Thyroid gland (tissue), 4 donors: ENCODE results near the gene PSMD11.

Source experiments
- POLR2A ChIP-seq, 2 donors: fragments of 450-650 bp; IDR thresholded peaks; one replicate each; pipeline ENCODE4 v1.6.1; 2017; ENCODE audit warnings: antibody characterized with exemption in 2 of 2, mild to moderate bottlenecking in 2 of 2, moderate library complexity in 1 of 2
- TF ChIP-seq, protein P1 (sequence below), 6 experiments: fragments of 200-600 bp in 3 of 6; fragments of 450-650 bp in 3 of 6; sonication (generic) in 3 of 6; IDR thresholded peaks; one replicate each; pipeline ENCODE4 v1.5.1; 2016 to 2019; ENCODE audit warnings: antibody characterized with exemption in 6 of 6, mild to moderate bottlenecking in 2 of 6, inconsistent platforms in 1 of 6, moderate library complexity in 1 of 6

DNA sequence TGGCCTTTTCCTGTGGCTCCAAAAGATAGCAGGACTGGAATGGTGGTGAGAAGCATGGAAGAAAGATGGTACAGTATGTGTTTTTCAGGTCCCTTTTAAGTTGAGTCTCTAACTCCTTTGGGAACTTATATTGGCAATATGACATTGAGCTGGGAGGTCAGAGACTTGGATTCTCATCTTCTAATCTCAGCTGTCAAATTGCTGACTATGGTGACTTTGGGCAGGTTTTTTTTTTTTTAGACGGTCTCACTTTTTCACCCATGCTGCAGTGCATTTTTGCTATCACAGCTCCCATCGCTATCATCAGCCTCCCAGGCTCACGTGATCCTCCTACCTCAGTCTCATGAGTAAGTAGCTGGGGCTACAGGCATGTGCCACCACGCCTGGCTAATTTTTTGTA is 27.3 kb downstream of the PSMD11 start:
- TF ChIP-seq, protein P1, sequence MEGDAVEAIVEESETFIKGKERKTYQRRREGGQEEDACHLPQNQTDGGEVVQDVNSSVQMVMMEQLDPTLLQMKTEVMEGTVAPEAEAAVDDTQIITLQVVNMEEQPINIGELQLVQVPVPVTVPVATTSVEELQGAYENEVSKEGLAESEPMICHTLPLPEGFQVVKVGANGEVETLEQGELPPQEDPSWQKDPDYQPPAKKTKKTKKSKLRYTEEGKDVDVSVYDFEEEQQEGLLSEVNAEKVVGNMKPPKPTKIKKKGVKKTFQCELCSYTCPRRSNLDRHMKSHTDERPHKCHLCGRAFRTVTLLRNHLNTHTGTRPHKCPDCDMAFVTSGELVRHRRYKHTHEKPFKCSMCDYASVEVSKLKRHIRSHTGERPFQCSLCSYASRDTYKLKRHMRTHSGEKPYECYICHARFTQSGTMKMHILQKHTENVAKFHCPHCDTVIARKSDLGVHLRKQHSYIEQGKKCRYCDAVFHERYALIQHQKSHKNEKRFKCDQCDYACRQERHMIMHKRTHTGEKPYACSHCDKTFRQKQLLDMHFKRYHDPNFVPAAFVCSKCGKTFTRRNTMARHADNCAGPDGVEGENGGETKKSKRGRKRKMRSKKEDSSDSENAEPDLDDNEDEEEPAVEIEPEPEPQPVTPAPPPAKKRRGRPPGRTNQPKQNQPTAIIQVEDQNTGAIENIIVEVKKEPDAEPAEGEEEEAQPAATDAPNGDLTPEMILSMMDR (IDR thresholded peaks at IDR 0.05): no peak
- no peak for TF ChIP-seq POLR2A (IDR thresholded peaks at IDR 0.05)
